Trophoblast cell (in vitro differentiated cells and primary cell): ENCODE data around the gene KCNB1.

Experiments
- DNase-seq, 2 donors: peaks; one replicate each; pipeline ENCODE4 v3.0.0-alpha.2; 2016
- H2AFZ ChIP-seq: 2 replicates; pipeline ENCODE4 v1.6.1; 2013; ENCODE audit warnings: low read length, moderate library complexity, mild to moderate bottlenecking; ENCODE audit not compliant: insufficient read depth, poor library complexity
- H2AK5ac ChIP-seq: 2 replicates; pipeline ENCODE4 v1.6.1; 2013; ENCODE audit warnings: mild to moderate bottlenecking, low read length
- H2BK120ac ChIP-seq: 2 replicates; pipeline ENCODE4 v1.6.1; 2013; ENCODE audit warnings: low read length, mild to moderate bottlenecking, moderate library complexity; ENCODE audit not compliant: insufficient read depth, poor library complexity
- H2BK12ac ChIP-seq: 2 replicates; pipeline ENCODE4 v1.6.1; 2013; ENCODE audit warnings: mild to moderate bottlenecking, low read length, moderate library complexity
- H2BK5ac ChIP-seq: 2 replicates; pipeline ENCODE4 v1.6.1; 2013; ENCODE audit warnings: low read length, low read depth, moderate library complexity, mild to moderate bottlenecking; ENCODE audit not compliant: poor library complexity
- H3K14ac ChIP-seq: 2 replicates; pipeline ENCODE4 v1.6.1; 2013; ENCODE audit warnings: mild to moderate bottlenecking, low read length
- H3K18ac ChIP-seq: 2 replicates; pipeline ENCODE4 v1.6.1; 2013; ENCODE audit warnings: mild to moderate bottlenecking, low read length
- H3K23ac ChIP-seq: 2 replicates; pipeline ENCODE4 v1.6.1; 2013; ENCODE audit warnings: low read length
- H3K27ac ChIP-seq: 2 replicates; pipeline ENCODE4 v1.5.1; 2013; ENCODE audit warnings: low read depth, mild to moderate bottlenecking, inconsistent platforms, low read length, moderate library complexity
- H3K27me3 ChIP-seq: 2 replicates; pipeline ENCODE4 v1.6.1; 2013; ENCODE audit warnings: inconsistent platforms, mild to moderate bottlenecking, low read length, moderate library complexity; ENCODE audit not compliant: insufficient read depth
- H3K36me3 ChIP-seq, 2 experiments: 1 replicate in 1 of 2; 2 replicates in 1 of 2; pipeline ENCODE4 v1.6.1; 2013; ENCODE audit warnings: low read length in 2 of 2, mild to moderate bottlenecking in 2 of 2, moderate library complexity in 1 of 2; ENCODE audit not compliant: insufficient read depth in 2 of 2, control insufficient read depth in 1 of 2
- H3K4ac ChIP-seq: 2 replicates; pipeline ENCODE4 v1.6.1; 2013; ENCODE audit warnings: low read depth, mild to moderate bottlenecking, low read length, moderate library complexity
- H3K4me1 ChIP-seq, 2 experiments: 1 replicate in 1 of 2; 2 replicates in 1 of 2; pipeline ENCODE4 v1.6.1; 2013; ENCODE audit warnings: low read length in 2 of 2, mild to moderate bottlenecking in 2 of 2, moderate library complexity in 1 of 2; ENCODE audit not compliant: insufficient read depth in 2 of 2, control insufficient read depth in 1 of 2
- H3K4me2 ChIP-seq: 2 replicates; pipeline ENCODE4 v1.6.1; 2013; ENCODE audit warnings: inconsistent platforms, mild to moderate bottlenecking, low read length, moderate library complexity
- H3K4me3 ChIP-seq: 2 replicates; pipeline ENCODE4 v1.5.1; 2013; ENCODE audit warnings: mild to moderate bottlenecking, low read depth, low read length, inconsistent platforms
- H3K79me1 ChIP-seq: one replicate; pipeline ENCODE4 v1.6.1; 2013; ENCODE audit warnings: low read length
- H3K79me2 ChIP-seq: 2 replicates; pipeline ENCODE4 v1.6.1; 2013; ENCODE audit warnings: low read length, mild to moderate bottlenecking; ENCODE audit not compliant: control insufficient read depth, insufficient read depth, poor library complexity
- H3K9ac ChIP-seq: 2 replicates; pipeline ENCODE4 v1.6.1; 2013; ENCODE audit warnings: mild to moderate bottlenecking, low read length
- H3K9me3 ChIP-seq: 2 replicates; pipeline ENCODE4 v1.6.1; 2013; ENCODE audit warnings: low read depth, mild to moderate bottlenecking, control low read depth, inconsistent platforms, low read length; ENCODE audit not compliant: insufficient read depth
- H4K12ac ChIP-seq: 2 replicates; pipeline ENCODE4 v1.6.1; 2013; ENCODE audit warnings: low read depth, mild to moderate bottlenecking, low read length, moderate library complexity
- H4K8ac ChIP-seq: 2 replicates; pipeline ENCODE4 v1.6.1; 2013; ENCODE audit warnings: low read depth, mild to moderate bottlenecking, low read length, moderate library complexity
- H4K91ac ChIP-seq: one replicate; pipeline ENCODE4 v1.6.1; 2013; ENCODE audit warnings: low read depth, mild to moderate bottlenecking, low read length, moderate library complexity
- WGBS: extraction: QIAGEN DNeasy Blood & Tissue Kit; methylation state at CpG from one replicate; pipeline ENCODE4 v1.1.7; 2013; ENCODE audit warnings: missing lambda C conversion rate; ENCODE audit not compliant: insufficient read length, insufficient coverage; ENCODE audit errors: extremely low coverage; 5-methylcytosine and 5-hydroxymethylcytosine counted together

Gene KCNB1

DNA sequence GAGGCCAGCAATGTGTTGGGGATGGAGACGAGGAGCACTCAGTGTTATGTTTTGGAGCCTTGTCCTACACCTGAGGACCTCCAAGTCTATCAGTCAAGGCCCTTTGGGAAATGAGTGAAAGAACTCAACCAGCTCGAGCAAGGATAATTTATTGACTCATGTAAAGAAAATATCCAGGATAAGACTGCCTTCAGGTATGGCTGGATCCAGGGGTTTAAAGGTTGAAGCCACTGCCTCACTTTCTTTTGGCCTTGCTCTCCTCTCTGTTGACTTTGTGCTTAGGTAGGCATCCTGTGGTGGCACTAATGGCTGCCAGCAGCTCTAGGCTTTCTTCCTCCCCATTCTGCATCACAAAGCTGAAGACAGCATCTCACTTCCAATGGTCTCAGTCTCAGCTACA is 138.3 kb downstream of the KCNB1 start:
- Histone ChIP-seq H2AK5ac (no peak overlapping the region), H3K14ac (no peak overlapping the region), H2BK5ac (no peak overlapping the region), H3K9me3 (no peaks in the 10 kb centered on the region), H2AFZ (no peak overlapping the region), H3K27ac (no peak overlapping the region), H3K4me3 (no peak overlapping the region), H4K12ac (no peak overlapping the region), H3K79me2 (no peaks in the 10 kb centered on the region), H3K23ac (no peak overlapping the region), H3K4me1 (peaks cover 0 to 5% of the 10 kb centered on the region in 2 experiments), H3K79me1 (no peaks in the 10 kb centered on the region), H3K36me3 (no peaks in the 10 kb centered on the region), H4K8ac (no peak overlapping the region), H3K4ac (no peak overlapping the region), H4K91ac (no peak overlapping the region), H2BK12ac (no peak overlapping the region), H3K18ac (no peak overlapping the region), H2BK120ac (no peak overlapping the region), H3K27me3 (no peaks in the 10 kb centered on the region), H3K4me2 (no peak overlapping the region), H3K9ac (no peak overlapping the region)
- WGBS = no CpG with 5 or more reads among the region's 2 CpGs
- no peak for DNase-seq

DNA sequence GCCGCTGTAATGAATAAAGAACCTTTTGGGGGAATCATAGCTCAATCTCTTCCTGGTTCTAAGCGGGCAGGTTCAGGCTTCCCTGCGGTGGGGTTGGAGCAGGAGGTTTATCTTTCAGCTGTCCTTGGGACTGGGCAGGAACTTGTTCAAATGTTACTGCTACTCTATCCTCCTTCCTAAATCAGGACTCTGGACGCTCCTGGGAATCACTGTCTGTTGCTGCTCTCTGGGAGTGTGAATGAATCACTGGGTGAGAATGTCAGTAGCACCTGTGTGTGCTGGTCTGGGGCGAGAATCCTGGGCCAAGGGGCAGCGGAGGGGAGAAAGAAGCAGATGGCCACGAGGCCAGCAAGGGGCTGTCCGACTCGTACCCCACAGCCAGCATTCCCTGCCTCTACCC is 139.2 kb downstream of the KCNB1 start:
- Histone ChIP-seq H2BK12ac (no peak overlapping the region), H3K4me3 (no peak overlapping the region), H3K27me3 (no peaks in the 10 kb centered on the region), H3K18ac (no peak overlapping the region), H2BK120ac (no peak overlapping the region), H4K8ac (no peak overlapping the region), H2BK5ac (no peak overlapping the region), H3K4me2 (no peak overlapping the region), H3K27ac (no peak overlapping the region), H3K4me1 (peaks cover 0 to 5% of the 10 kb centered on the region in 2 experiments), H4K91ac (no peak overlapping the region), H3K23ac (no peak overlapping the region), H4K12ac (no peak overlapping the region), H3K4ac (no peak overlapping the region), H2AK5ac (no peak overlapping the region), H3K14ac (no peak overlapping the region), H3K79me1 (no peaks in the 10 kb centered on the region), H3K9ac (no peak overlapping the region), H2AFZ (no peak overlapping the region), H3K36me3 (no peaks in the 10 kb centered on the region), H3K9me3 (no peaks in the 10 kb centered on the region), H3K79me2 (no peaks in the 10 kb centered on the region)
- DNase-seq = peak in 1 of 2 donors; percentile 27
- WGBS = no CpG with 5 or more reads among the region's 9 CpGs

DNA sequence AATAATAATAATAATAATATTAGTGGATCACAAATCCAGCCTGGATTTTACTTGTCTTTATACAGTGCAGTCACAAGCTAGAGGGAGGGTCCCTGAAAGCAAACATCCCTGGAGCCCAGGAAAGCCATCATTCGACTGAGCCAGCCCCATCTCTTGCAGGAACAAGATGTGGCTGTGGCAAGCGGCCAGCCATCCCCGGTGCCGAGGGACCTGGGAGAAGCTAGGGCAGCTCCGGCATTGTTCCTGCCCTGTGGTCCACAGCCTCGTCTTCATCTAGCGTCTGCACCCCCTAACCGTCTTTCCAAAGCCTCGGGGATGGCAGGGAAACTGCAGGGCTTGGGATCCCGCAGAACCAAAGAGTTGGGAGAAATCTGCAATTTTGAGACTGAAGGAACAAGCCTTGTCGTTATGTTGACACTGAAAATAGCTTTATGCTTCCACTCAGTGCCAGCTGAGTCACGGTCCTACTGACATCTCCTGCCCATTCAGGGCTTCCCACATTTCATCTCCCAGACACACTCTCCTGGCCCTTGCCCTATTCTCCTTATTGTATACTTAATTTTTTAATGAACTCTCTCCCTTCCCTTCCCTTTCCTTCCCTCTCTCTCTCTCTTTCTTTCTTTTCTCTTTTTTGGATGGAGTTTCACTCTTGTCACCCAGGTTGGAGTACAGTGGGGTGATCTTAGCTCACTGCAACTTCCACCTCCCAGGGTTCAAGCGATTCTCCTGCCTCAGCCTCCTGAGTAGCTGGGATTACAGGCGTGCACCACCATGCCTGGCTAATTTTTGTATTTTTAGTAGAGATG is 142.1 kb downstream of the KCNB1 start:
- Histone ChIP-seq H3K27ac (no peak overlapping the region), H3K9me3 (no peaks in the 10 kb centered on the region), H3K36me3 (no peaks in the 10 kb centered on the region), H4K8ac (no peak overlapping the region), H3K4me2 (no peak overlapping the region), H3K18ac (no peak overlapping the region), H3K27me3 (no peaks in the 10 kb centered on the region), H3K4me3 (no peak overlapping the region), H2AFZ (no peak overlapping the region), H2BK12ac (no peak overlapping the region), H3K79me2 (no peaks in the 10 kb centered on the region), H3K79me1 (no peaks in the 10 kb centered on the region), H3K4me1 (no peaks in the 10 kb centered on the region), H3K4ac (no peak overlapping the region), H4K12ac (no peak overlapping the region), H2BK5ac (no peak overlapping the region), H2BK120ac (no peak overlapping the region), H3K9ac (no peak overlapping the region), H4K91ac (no peak overlapping the region), H2AK5ac (no peak overlapping the region), H3K23ac (no peak overlapping the region), H3K14ac (no peak overlapping the region)
- DNase-seq = no peak
- WGBS = no CpG with 5 or more reads among the region's 14 CpGs

DNA sequence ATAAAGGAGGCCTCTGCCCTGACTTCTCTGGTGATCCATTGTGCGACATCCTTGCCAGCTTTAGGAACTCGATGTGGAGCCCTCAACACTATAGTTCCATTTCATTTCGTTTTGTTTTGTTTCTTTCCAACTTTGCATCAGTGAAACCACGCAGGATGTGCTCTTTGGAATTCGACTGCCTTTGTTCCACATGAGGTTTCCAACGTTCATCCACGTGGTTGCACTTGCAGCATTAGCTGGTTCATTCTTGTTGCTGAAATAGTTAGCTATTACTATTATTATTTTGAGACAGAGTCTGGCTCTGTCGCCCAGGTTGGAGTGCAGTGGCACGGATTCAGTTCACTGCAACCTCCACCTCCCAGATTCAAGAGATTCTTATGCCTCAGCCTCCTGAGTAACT is 143.3 kb downstream of the KCNB1 start:
- Histone ChIP-seq H3K27me3 (no peaks in the 10 kb centered on the region), H3K23ac (no peak overlapping the region), H4K8ac (no peak overlapping the region), H4K12ac (no peak overlapping the region), H3K9ac (no peak overlapping the region), H3K9me3 (no peaks in the 10 kb centered on the region), H3K4ac (no peak overlapping the region), H3K79me1 (no peaks in the 10 kb centered on the region), H3K4me3 (no peak overlapping the region), H3K14ac (no peak overlapping the region), H3K4me1 (no peaks in the 10 kb centered on the region), H2BK5ac (no peak overlapping the region), H2AFZ (no peak overlapping the region), H3K4me2 (no peak overlapping the region), H2BK120ac (no peak overlapping the region), H3K36me3 (no peaks in the 10 kb centered on the region), H4K91ac (no peak overlapping the region), H2BK12ac (no peak overlapping the region), H3K79me2 (no peaks in the 10 kb centered on the region), H3K27ac (no peak overlapping the region), H3K18ac (no peak overlapping the region), H2AK5ac (no peak overlapping the region)
- WGBS = no CpG with 5 or more reads among the region's 9 CpGs
- DNase-seq = no peak
